ENCODE results near the gene GPR83. TPM values are rescaled to one million over a fixed set of nuclear protein-coding genes. Genes with fewer than 3 reads are reported as not detected.

Gene GPR83
- total RNA-seq, 2 experiments from 2014 or later = 0.03 to 0.10 TPM

DNA sequence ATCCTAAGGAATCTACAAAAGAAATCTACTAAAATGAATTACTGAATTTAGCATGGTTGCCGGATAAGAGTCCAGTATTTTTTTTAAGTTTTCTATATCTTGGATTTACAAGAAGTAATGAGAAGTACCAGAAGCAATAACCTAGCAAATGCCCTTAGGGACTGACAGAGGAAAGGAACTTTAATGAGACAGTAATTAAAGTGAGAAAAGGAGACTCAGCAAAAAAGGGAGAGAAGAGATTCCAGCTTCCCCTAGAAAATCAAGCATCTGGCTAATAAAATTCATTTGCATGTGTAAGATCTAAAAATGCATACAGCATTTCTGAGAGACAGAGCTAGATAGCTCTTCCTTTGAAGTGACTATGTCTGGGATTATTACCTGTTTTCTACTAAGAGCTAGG is 57.7 kb downstream of the GPR83 start:
- H4K20me1 ChIP-seq (ENCODE audit: insufficient read depth, low read length) = no peaks in the 10 kb centered on the region
- H3K4me3 ChIP-seq (ENCODE audit: low read depth, low read length, poor library complexity, severe bottlenecking) = no peak overlapping the region
- H3K36me3 ChIP-seq (ENCODE audit: insufficient read depth, low read length) = no peaks in the 10 kb centered on the region
- intact Hi-C loops (cut with micrococcal nuclease; ENCODE audit: unreplicated experiment) = no loop called here
- H3K4me1 ChIP-seq (ENCODE audit: insufficient read depth, low read length, poor library complexity, severe bottlenecking) = no peaks in the 10 kb centered on the region
- H3K9me3 ChIP-seq (ENCODE audit: low read length) = no peaks in the 10 kb centered on the region
- BruUV-seq (replicated peaks) = no TSS peak
- ChIA-PET POLR2A (no interaction called here), CTCF (ENCODE audit: unreplicated experiment) (no interaction called here)
- H3K9me2 ChIP-seq (ENCODE audit: insufficient read depth, low read length) = no peaks in the 10 kb centered on the region
- no peak overlapping the region for H3K27ac ChIP-seq (ENCODE audit: low read depth, low read length, poor library complexity, severe bottlenecking)
- no peak overlapping the region for H3K4me2 ChIP-seq (ENCODE audit: low read length)
- no peak for DNase-seq (ENCODE audit: low spot score)
- no peak for TF ChIP-seq EZH2phosphoT487 (IDR thresholded peaks at IDR 0.05; ENCODE audit: borderline replicate concordance, low read depth, low read length)
- TF ChIP-seq, protein P1, sequence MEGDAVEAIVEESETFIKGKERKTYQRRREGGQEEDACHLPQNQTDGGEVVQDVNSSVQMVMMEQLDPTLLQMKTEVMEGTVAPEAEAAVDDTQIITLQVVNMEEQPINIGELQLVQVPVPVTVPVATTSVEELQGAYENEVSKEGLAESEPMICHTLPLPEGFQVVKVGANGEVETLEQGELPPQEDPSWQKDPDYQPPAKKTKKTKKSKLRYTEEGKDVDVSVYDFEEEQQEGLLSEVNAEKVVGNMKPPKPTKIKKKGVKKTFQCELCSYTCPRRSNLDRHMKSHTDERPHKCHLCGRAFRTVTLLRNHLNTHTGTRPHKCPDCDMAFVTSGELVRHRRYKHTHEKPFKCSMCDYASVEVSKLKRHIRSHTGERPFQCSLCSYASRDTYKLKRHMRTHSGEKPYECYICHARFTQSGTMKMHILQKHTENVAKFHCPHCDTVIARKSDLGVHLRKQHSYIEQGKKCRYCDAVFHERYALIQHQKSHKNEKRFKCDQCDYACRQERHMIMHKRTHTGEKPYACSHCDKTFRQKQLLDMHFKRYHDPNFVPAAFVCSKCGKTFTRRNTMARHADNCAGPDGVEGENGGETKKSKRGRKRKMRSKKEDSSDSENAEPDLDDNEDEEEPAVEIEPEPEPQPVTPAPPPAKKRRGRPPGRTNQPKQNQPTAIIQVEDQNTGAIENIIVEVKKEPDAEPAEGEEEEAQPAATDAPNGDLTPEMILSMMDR (conservative IDR thresholded peaks at IDR 0.05; ENCODE audit: low read length) = no peak
- H3K79me2 ChIP-seq (ENCODE audit: insufficient read depth, low read depth, low read length) = no peaks in the 10 kb centered on the region
- H2AFZ ChIP-seq (ENCODE audit: low read length) = no peak overlapping the region

DNA sequence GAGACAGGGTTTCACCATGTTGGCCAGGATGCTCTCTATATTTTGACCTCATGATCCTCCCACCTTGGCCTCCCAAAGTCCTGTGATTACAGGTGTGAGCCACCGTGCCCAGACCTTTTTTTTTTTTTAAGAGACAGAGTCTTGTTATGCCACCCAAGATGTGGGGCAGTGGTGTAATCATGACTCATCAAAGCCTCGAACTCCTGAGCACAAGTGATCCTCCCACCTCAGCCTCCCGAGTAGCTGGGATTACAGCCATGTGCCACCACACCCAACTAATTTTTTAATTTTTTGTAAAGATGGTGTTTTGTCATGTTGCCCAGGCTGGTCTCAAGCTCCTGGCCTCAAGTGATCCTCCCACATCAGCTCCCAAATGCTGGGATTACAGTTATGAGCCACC is 59.0 kb downstream of the GPR83 start:
- Histone ChIP-seq H4K20me1 (ENCODE audit: insufficient read depth, low read length) (no peaks in the 10 kb centered on the region), H3K4me1 (ENCODE audit: insufficient read depth, low read length, poor library complexity, severe bottlenecking) (no peaks in the 10 kb centered on the region), H2AFZ (ENCODE audit: low read length) (no peak overlapping the region), H3K9me2 (ENCODE audit: insufficient read depth, low read length) (no peaks in the 10 kb centered on the region), H3K4me2 (ENCODE audit: low read length) (no peak overlapping the region), H3K36me3 (ENCODE audit: insufficient read depth, low read length) (no peaks in the 10 kb centered on the region), H3K79me2 (ENCODE audit: insufficient read depth, low read depth, low read length) (no peaks in the 10 kb centered on the region), H3K4me3 (ENCODE audit: low read depth, low read length, poor library complexity, severe bottlenecking) (no peak overlapping the region), H3K9me3 (ENCODE audit: low read length) (no peaks in the 10 kb centered on the region), H3K27ac (ENCODE audit: low read depth, low read length, poor library complexity, severe bottlenecking) (no peak overlapping the region)
- ChIA-PET CTCF (ENCODE audit: unreplicated experiment) (no interaction called here), POLR2A (no interaction called here)
- BruUV-seq (replicated peaks) = no TSS peak
- TF ChIP-seq, protein P1 (conservative IDR thresholded peaks at IDR 0.05; ENCODE audit: low read length) = no peak
- TF ChIP-seq EZH2phosphoT487 (IDR thresholded peaks at IDR 0.05; ENCODE audit: borderline replicate concordance, low read depth, low read length) = no peak
- no peak for DNase-seq (ENCODE audit: low spot score)
- intact Hi-C loops (cut with micrococcal nuclease; ENCODE audit: unreplicated experiment) = no loop called here

DNA sequence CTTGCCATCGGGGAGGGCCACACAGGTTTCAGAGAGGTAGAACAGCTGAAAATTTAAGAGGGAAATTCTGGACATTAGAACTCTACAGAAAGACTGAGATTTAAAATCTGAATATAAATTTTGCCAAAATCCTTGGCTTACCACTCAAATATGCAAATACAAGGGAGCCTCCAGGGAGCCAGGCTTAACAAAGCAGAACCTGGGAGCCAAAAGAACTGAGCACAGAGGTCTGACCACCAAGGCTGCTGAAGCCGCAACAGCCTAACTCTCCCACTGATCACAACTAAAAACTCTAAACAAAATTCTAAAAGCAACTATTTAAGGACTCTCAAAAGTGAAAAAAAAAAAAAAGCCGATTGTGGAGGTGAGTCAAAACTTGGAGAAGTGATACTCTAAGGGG is 62.6 kb downstream of the GPR83 start:
- Histone ChIP-seq H3K4me2 (ENCODE audit: low read length) (no peak overlapping the region), H3K4me3 (ENCODE audit: low read depth, low read length, poor library complexity, severe bottlenecking) (no peak overlapping the region), H3K9me3 (ENCODE audit: low read length) (no peaks in the 10 kb centered on the region), H3K36me3 (ENCODE audit: insufficient read depth, low read length) (no peaks in the 10 kb centered on the region), H4K20me1 (ENCODE audit: insufficient read depth, low read length) (no peaks in the 10 kb centered on the region), H3K79me2 (ENCODE audit: insufficient read depth, low read depth, low read length) (no peaks in the 10 kb centered on the region), H3K27ac (ENCODE audit: low read depth, low read length, poor library complexity, severe bottlenecking) (no peak overlapping the region), H3K4me1 (ENCODE audit: insufficient read depth, low read length, poor library complexity, severe bottlenecking) (no peaks in the 10 kb centered on the region), H3K9me2 (ENCODE audit: insufficient read depth, low read length) (no peaks in the 10 kb centered on the region), H2AFZ (ENCODE audit: low read length) (no peak overlapping the region)
- ChIA-PET POLR2A (no interaction called here), CTCF (ENCODE audit: unreplicated experiment) (no interaction called here)
- no peak for DNase-seq (ENCODE audit: low spot score)
- TF ChIP-seq, protein P1 (conservative IDR thresholded peaks at IDR 0.05; ENCODE audit: low read length) = no peak
- TF ChIP-seq EZH2phosphoT487 (IDR thresholded peaks at IDR 0.05; ENCODE audit: borderline replicate concordance, low read depth, low read length) = no peak
- BruUV-seq (replicated peaks) = no TSS peak
- intact Hi-C loops (cut with micrococcal nuclease; ENCODE audit: unreplicated experiment) = no loop called here
